Calu3 (cell line): ENCODE measurements around the gene ARHGEF10L. TPM values are rescaled to one million over a fixed set of nuclear protein-coding genes. Genes with fewer than 3 reads are reported as not detected.

Experiments used
- BruUV-seq: library from RNA; stranded (reverse); fragments of 400-500 nt; replicated peaks from 2 replicates; lab custom pipeline; 2021; lab: Mats Ljungman, UMichigan
- CTCF ChIA-PET: fragments of 300-600 bp; sonication (Branson Sonifier 250); formaldehyde crosslinking; loops from one replicate; lab custom pipeline; 2022; ENCODE audit warnings: antibody characterized with exemption; lab: Charles Lee
- DNase-seq: peaks from one replicate; pipeline ENCODE4 v3.0.0; 2022
- H3K27ac Mint-ChIP-seq: one replicate; pipeline ENCODE4 v1.8.0; 2022; ENCODE audit warnings: mixed read lengths; ENCODE audit not compliant: unreplicated experiment
- H3K27me3 Mint-ChIP-seq: one replicate; pipeline ENCODE4 v1.8.0; 2022; ENCODE audit warnings: mixed read lengths; ENCODE audit not compliant: unreplicated experiment
- H3K36me3 Mint-ChIP-seq: one replicate; pipeline ENCODE4 v1.8.0; 2022; ENCODE audit warnings: mild to moderate bottlenecking, moderate library complexity, mixed read lengths; ENCODE audit not compliant: insufficient read depth, unreplicated experiment
- H3K4me1 Mint-ChIP-seq: one replicate; pipeline ENCODE4 v1.8.0; 2022; ENCODE audit warnings: mild to moderate bottlenecking, low read depth, mixed read lengths; ENCODE audit not compliant: unreplicated experiment
- H3K4me3 Mint-ChIP-seq: one replicate; pipeline ENCODE4 v1.8.0; 2022; ENCODE audit warnings: mild to moderate bottlenecking, low read depth, moderate library complexity, mixed read lengths; ENCODE audit not compliant: unreplicated experiment
- H3K9me3 Mint-ChIP-seq: one replicate; pipeline ENCODE4 v1.8.0; 2022; ENCODE audit warnings: low read depth, mixed read lengths; ENCODE audit not compliant: unreplicated experiment
- intact Hi-C: fragments of 100-400 bp; cut with micrococcal nuclease; formaldehyde crosslinking; loops from one replicate; pipeline ENCODE4 v1.10.0; 2022; ENCODE audit not compliant: unreplicated experiment
- total RNA-seq: library from RNA; stranded (reverse); gene quantifications from 2 replicates; pipeline ENCODE4 v1.2.3, GENCODE V29; 2022
- TF ChIP-seq, protein P1 (sequence below): fragments of 200-600 bp; IDR thresholded peaks from one replicate; pipeline ENCODE4 v1.8.0; 2022; ENCODE audit warnings: antibody characterized with exemption; ENCODE audit not compliant: unreplicated experiment

ARHGEF10L gene
- total RNA-seq, 1 experiment from 2014 or later = 20.1 TPM

DNA sequence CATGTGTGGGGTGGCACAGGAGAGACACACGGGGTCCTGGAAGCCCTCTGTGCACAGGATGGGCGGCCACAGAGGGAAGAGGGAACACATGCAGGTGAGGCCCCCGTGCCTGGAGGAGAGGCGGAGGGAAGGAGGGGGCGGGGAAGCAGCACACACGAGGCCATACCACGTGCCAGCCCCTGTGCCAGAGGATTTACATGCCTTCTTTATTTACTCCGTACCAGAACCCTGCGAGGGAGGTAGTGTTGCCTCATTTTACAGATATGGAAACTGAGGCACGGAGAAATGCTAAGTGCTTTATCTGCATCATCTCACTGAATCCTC lies 56.1 kb downstream of the ARHGEF10L start:
- Mint-ChIP-seq H3K27ac (no peak overlapping the region), H3K36me3 (no peaks in the 10 kb centered on the region), H3K4me1 (no peaks in the 10 kb centered on the region), H3K9me3 (no peaks in the 10 kb centered on the region), H3K4me3 (no peak overlapping the region), H3K27me3 (no peaks in the 10 kb centered on the region)
- DNase-seq = no peak
- TF ChIP-seq, protein P1, sequence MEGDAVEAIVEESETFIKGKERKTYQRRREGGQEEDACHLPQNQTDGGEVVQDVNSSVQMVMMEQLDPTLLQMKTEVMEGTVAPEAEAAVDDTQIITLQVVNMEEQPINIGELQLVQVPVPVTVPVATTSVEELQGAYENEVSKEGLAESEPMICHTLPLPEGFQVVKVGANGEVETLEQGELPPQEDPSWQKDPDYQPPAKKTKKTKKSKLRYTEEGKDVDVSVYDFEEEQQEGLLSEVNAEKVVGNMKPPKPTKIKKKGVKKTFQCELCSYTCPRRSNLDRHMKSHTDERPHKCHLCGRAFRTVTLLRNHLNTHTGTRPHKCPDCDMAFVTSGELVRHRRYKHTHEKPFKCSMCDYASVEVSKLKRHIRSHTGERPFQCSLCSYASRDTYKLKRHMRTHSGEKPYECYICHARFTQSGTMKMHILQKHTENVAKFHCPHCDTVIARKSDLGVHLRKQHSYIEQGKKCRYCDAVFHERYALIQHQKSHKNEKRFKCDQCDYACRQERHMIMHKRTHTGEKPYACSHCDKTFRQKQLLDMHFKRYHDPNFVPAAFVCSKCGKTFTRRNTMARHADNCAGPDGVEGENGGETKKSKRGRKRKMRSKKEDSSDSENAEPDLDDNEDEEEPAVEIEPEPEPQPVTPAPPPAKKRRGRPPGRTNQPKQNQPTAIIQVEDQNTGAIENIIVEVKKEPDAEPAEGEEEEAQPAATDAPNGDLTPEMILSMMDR = no peak
- intact Hi-C loops = no loop called here
- no TSS peak for BruUV-seq
- CTCF ChIA-PET = no interaction called here

DNA sequence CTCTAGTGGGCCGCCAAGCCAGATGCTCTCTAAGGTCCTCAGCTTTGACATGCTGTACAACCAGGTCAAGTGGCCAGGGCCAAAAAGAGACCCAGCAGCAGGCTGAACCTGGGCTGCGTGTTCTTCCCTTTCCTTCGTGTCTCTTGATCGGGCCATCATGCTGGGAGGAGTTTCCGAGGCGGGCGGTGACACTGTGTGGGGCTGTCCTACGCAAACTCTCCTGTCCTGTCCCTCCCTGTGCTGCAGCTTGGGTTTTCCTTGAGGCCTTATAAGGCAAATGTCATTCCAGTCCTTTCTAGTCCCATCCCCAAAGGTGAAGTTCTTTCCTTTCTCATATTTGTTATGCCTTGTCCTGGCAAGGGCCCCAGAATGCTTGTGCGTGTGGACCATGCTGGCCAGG lies 56.7 kb downstream of the ARHGEF10L start:
- H3K27me3 Mint-ChIP-seq = no peaks in the 10 kb centered on the region
- H3K27ac Mint-ChIP-seq = no peak overlapping the region
- no peak for DNase-seq
- no peaks in the 10 kb centered on the region for H3K4me1 Mint-ChIP-seq
- H3K4me3 Mint-ChIP-seq = no peak overlapping the region
- intact Hi-C loops = no loop called here
- CTCF ChIA-PET = no interaction called here
- no peaks in the 10 kb centered on the region for H3K9me3 Mint-ChIP-seq
- TF ChIP-seq, protein P1 = no peak
- no peaks in the 10 kb centered on the region for H3K36me3 Mint-ChIP-seq
- no TSS peak for BruUV-seq

DNA sequence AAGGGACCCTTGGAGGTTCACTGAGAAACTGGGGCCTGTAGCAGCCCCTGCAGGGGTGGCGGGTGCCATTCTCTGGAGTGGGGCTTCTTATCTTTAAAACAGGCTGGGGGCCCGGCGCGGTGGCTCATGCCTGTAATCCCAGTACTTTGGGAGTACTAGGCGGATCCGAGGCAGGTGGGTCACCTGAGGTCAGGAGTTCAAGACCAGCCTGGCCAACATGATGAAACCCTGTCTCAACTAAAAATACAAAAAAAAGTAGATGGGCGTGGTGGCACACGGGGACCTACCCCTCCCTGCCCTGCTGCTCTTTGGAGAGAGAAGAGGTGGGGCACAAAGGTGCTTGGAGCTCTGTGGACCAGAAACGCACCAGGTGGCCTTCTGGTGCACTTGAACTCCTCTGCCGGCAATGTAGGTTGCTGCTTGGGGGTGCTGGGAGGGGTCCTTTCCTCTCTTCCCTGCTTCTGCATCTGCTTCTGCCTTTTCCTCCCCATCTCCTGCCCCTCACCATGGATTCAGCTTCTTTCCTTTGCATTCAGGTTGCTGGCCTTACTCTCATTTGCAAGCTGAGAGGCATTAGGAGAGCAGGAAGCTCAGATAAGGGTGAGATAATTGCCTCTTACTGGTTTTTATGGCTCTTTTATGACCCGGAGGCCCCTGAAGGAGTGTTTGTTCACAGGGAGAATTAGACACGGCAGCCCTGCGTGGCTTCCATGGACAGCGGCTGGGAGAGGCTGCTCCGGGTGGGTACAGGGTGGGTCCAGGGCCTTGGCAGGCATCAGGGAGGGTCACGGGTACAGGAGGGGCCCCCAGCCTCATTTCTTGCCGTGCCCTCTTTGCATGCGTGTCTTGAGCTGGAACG lies 57.4 kb downstream of the ARHGEF10L start:
- Mint-ChIP-seq H3K9me3 (no peaks in the 10 kb centered on the region), H3K27ac (no peak overlapping the region), H3K36me3 (no peaks in the 10 kb centered on the region), H3K4me3 (no peak overlapping the region), H3K27me3 (no peaks in the 10 kb centered on the region), H3K4me1 (no peaks in the 10 kb centered on the region)
- CTCF ChIA-PET = interaction anchor here (0.6 kb wide), 1 partner anchor 87 kb away, joined by 3 read pairs; no protein-coding TSS in a partner anchor
- DNase-seq = no peak
- TF ChIP-seq, protein P1 = no peak
- BruUV-seq = no TSS peak
- intact Hi-C loops = no loop called here

DNA sequence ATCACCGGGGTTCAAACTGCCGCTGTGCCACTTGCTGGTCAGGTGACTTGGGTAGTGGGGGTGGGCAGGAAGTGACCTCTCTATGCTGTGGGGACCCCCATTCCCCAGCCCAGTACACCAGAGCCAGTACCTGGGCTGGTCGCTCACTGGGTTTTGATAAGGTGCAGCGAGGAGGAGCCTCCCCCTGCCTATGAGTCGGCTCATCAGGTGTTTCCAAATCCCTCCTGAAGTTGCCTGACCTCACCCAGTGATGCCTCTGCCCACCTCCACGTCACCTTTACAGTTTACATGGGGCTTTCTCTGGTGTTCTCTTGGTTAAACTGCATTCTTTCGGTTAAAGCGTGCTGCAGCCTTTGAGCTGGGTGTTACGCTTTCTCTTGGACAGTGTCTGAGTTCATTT lies 58.2 kb downstream of the ARHGEF10L start:
- TF ChIP-seq, protein P1 = no peak
- DNase-seq = no peak
- no peaks in the 10 kb centered on the region for H3K4me1 Mint-ChIP-seq
- H3K9me3 Mint-ChIP-seq = no peaks in the 10 kb centered on the region
- H3K27me3 Mint-ChIP-seq = no peaks in the 10 kb centered on the region
- H3K36me3 Mint-ChIP-seq = no peaks in the 10 kb centered on the region
- H3K27ac Mint-ChIP-seq = no peak overlapping the region
- no peak overlapping the region for H3K4me3 Mint-ChIP-seq
- intact Hi-C loops = no loop called here
- no TSS peak for BruUV-seq
- CTCF ChIA-PET = interaction anchor here (0.6 kb wide), 1 partner anchor 88 kb away, joined by 3 read pairs; no protein-coding TSS in a partner anchor
